GM10248 (cell line): ENCODE results near the gene PKNOX2.

ENCODE experiments used
- CTCF ChIA-PET: fragments of 300-600 bp; sonication (Branson Sonifier 250); formaldehyde crosslinking; extraction: SDS; loops from one replicate; lab custom pipeline; 2021; ENCODE audit warnings: antibody characterized with exemption; lab: Yijun Ruan, JAX
- POLR2A ChIA-PET: fragments of 350-650 bp; sonication (Branson Sonifier 250); formaldehyde crosslinking; extraction: SDS; loops from one replicate; lab custom pipeline; 2020; ENCODE audit warnings: antibody characterized with exemption; lab: Yijun Ruan, JAX
- DNase-seq: peaks from one replicate; pipeline ENCODE4 v3.0.0; 2012; ENCODE audit errors: extremely low spot score
- TF ChIP-seq, protein P1 (sequence below): IDR thresholded peaks from 2 replicates; pipeline ENCODE4 v1.5.1; 2012; ENCODE audit warnings: mild to moderate bottlenecking, low read depth; ENCODE audit errors: extremely low read depth, missing control alignments, control extremely low read depth

Gene PKNOX2

DNA sequence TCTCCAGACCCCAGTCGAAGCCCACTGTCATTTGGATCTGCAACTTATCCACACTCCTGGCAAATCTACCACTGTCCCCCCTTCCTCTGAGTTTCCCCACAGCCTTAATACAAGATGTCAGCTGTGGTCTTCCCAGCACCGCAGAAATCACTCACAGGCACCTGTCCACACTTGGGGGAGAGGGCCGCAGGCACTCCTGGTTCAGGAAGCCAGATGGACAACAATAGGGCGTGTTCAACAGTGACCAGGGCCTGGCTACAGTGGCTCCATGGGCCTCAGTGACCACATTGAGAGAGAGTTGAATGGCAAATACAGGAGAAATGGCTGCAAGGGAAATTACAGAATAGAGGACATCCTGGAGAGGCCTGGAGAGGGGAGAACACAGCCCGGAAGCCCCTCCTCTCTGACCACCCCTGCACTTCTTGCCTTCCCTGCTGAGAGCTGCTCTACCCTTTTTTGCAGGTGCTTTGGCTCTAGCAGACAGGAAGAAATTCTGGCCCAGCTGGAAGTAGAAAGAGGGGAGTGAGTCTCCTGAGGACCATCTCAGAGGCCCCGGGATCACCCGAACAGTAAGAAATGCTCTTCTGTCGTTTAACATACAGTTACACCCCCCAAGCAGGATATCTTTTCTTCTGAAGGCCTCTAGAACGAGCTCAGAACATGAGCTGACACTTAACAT is 166.9 kb downstream of the PKNOX2 start:
- ChIA-PET POLR2A (no interaction called here), CTCF (interaction anchor here (1.2 to 8.6 kb wide), 2 partner anchors 10 to 12 kb away, joined by 3 to 49 read pairs; no protein-coding TSS in a partner anchor)
- DNase-seq = no peak
- TF ChIP-seq, protein P1, sequence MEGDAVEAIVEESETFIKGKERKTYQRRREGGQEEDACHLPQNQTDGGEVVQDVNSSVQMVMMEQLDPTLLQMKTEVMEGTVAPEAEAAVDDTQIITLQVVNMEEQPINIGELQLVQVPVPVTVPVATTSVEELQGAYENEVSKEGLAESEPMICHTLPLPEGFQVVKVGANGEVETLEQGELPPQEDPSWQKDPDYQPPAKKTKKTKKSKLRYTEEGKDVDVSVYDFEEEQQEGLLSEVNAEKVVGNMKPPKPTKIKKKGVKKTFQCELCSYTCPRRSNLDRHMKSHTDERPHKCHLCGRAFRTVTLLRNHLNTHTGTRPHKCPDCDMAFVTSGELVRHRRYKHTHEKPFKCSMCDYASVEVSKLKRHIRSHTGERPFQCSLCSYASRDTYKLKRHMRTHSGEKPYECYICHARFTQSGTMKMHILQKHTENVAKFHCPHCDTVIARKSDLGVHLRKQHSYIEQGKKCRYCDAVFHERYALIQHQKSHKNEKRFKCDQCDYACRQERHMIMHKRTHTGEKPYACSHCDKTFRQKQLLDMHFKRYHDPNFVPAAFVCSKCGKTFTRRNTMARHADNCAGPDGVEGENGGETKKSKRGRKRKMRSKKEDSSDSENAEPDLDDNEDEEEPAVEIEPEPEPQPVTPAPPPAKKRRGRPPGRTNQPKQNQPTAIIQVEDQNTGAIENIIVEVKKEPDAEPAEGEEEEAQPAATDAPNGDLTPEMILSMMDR = no peak

DNA sequence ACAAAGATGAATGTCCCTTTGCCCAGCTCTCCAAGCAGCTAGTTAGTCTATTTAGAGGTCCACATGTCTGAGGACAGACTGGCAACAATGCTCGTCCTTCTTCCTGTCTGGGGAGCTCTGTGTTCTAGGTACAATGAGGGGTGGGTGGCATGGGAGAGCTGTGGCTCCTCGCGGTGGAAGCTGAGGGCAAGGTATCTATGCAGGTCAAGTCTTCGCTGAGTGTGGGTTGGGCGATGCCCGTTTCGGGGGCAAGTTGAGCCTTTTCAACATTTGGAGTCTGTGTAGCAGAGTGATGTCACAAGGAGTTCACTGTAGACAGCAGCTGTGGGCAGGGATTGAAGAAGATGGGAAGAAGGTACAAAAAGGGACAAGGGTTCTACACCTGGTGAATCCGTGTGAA is 168.3 kb downstream of the PKNOX2 start:
- CTCF ChIA-PET = interaction anchor here (0.8 to 8.6 kb wide), 3 partner anchors 11 to 24 kb away, joined by 3 to 49 read pairs (median 3); no protein-coding TSS in a partner anchor
- POLR2A ChIA-PET = no interaction called here
- TF ChIP-seq, protein P1 = no peak
- DNase-seq = no peak

- ChIA-PET POLR2A (no interaction called here), CTCF (interaction anchor here (0.8 to 8.6 kb wide), 4 partner anchors 10 to 23 kb away, joined by 3 to 49 read pairs (median 9); no protein-coding TSS in a partner anchor)
- TF ChIP-seq, protein P1 = no peak
- DNase-seq = no peak
These were observed 169.0 kb downstream of the PKNOX2 start for GRCh38 chr11:125333354-125334073.

DNA sequence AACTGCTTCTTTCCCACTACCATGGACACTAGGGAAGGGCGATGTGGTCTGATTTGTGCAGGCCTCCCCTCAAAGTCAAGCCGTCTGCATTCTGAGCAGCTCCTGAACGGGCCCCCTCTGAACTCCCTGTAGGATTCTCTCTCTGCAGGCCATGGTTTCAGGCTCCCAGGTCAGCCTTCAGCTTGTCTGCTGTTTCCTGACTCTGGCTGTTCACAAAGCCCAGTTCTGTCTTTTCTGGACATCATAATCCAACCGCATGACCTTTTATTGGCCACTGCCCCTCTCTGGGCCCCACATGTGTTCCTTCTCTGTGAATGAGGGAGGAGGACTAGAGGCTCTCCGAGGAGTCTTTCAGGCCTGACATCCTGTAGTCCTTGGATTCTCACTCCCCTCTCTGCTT is 170.6 kb downstream of the PKNOX2 start:
- no peak for DNase-seq
- TF ChIP-seq, protein P1 = no peak
- ChIA-PET POLR2A (no interaction called here), CTCF (interaction anchor here (0.9 to 2.7 kb wide), 2 partner anchors 9 to 10 kb away, joined by 3 to 15 read pairs; no protein-coding TSS in a partner anchor)

GRCh38 chr11:125337836-125338834 is 173.6 kb downstream of the PKNOX2 start:
- ChIA-PET CTCF (interaction anchor here (1.6 kb wide), 1 partner anchor 8 kb away, joined by 6 read pairs; no protein-coding TSS in a partner anchor), POLR2A (no interaction called here)
- DNase-seq = no peak
- TF ChIP-seq, protein P1 = no peak
